B cell (primary cell): ENCODE data around the gene ETV6. TPM values are rescaled to one million over a fixed set of nuclear protein-coding genes. Genes with fewer than 3 reads are reported as not detected.

Source experiments
- ATAC-seq: fragments of 200-7000 bp; cut with Tn5 transposase; one replicate; pipeline ENCODE4 v1.10.0; 2021; ENCODE audit warnings: low read depth, mild to moderate bottlenecking, moderate number of reproducible peaks, moderate library complexity
- CTCF ChIA-PET: fragments of 350-600 bp; sonication (Branson Sonifier 250); formaldehyde crosslinking; loops from one replicate; lab custom pipeline; 2021; ENCODE audit warnings: antibody characterized with exemption, inconsistent platforms; lab: Charles Lee
- POLR2A ChIA-PET: fragments of 350-600 bp; sonication (Branson Sonifier 250); formaldehyde crosslinking; loops from one replicate; lab custom pipeline; 2021; ENCODE audit warnings: antibody characterized with exemption; lab: Charles Lee
- DNase-seq: peaks from one replicate; pipeline ENCODE4 v3.0.0; 2013
- H2AFZ ChIP-seq: 2 replicates; pipeline ENCODE4 v1.6.1; 2012; ENCODE audit warnings: mild to moderate bottlenecking, low read depth, low read length; ENCODE audit not compliant: insufficient read depth, poor library complexity, severe bottlenecking
- H3K27ac ChIP-seq, 2 donors: 1 replicate in 1 of 2; 2 replicates in 1 of 2; pipeline ENCODE4 v1.5.1; 2012 to 2013; ENCODE audit warnings: low read length in 2 of 2, mild to moderate bottlenecking in 2 of 2, moderate library complexity in 1 of 2
- H3K27me3 ChIP-seq, 4 experiments: fragments of 200-600 bp in 1 of 4; sonication (generic) in 1 of 4; replicated peaks in 1 of 4; 1 replicate in 2 of 4; 2 replicates in 2 of 4; pipeline versions ENCODE4 v1.6.1 to v1.7.0; 2013 to 2016; ENCODE audit warnings: low read length in 3 of 4, mild to moderate bottlenecking in 2 of 4, mixed read lengths in 1 of 4, moderate library complexity in 1 of 4; ENCODE audit not compliant: insufficient read depth in 4 of 4, control insufficient read depth in 3 of 4; ENCODE audit errors: control extremely low read depth in 1 of 4
- H3K36me3 ChIP-seq, 2 experiments: replicated peaks in 1 of 2; 1 replicate in 1 of 2; 2 replicates in 1 of 2; pipeline versions ENCODE4 v1.6.1 to v1.7.1; 2013; ENCODE audit warnings: low read length in 1 of 2; ENCODE audit not compliant: insufficient read depth in 2 of 2, control insufficient read depth in 1 of 2; ENCODE audit errors: control extremely low read depth in 1 of 2, extremely low read depth in 1 of 2
- H3K4me1 ChIP-seq, 2 donors: fragments of 200-600 bp in 1 of 2; sonication (generic) in 1 of 2; 1 replicate in 1 of 2; 2 replicates in 1 of 2; pipeline versions ENCODE4 v1.5.1 to v1.6.1; 2013 to 2017; ENCODE audit warnings: low read length in 2 of 2; ENCODE audit not compliant: control insufficient read depth in 2 of 2, insufficient read depth in 2 of 2
- H3K4me2 ChIP-seq: replicated peaks from 2 replicates; pipeline ENCODE3; 2012; ENCODE audit warnings: mild to moderate bottlenecking, low read depth, low read length; ENCODE audit not compliant: poor library complexity, severe bottlenecking
- H3K4me3 ChIP-seq, 5 experiments: fragments of 200-600 bp in 1 of 5; sonication (generic) in 1 of 5; 1 replicate in 3 of 5; 2 replicates in 2 of 5; pipeline versions ENCODE4 v1.5.1 to v1.7.0; 2011 to 2016; ENCODE audit warnings: low read length in 4 of 5, mild to moderate bottlenecking in 4 of 5, low read depth in 2 of 5, control low read depth in 1 of 5, moderate library complexity in 1 of 5; ENCODE audit not compliant: insufficient read depth in 1 of 5; ENCODE audit errors: control extremely low read depth in 1 of 5, extremely low read depth in 1 of 5
- H3K79me2 ChIP-seq: fragments of 200-600 bp; sonication (generic); one replicate; pipeline ENCODE4 v1.6.0; 2016; ENCODE audit warnings: low read length; ENCODE audit not compliant: control insufficient read depth, insufficient read depth
- H3K9ac ChIP-seq: fragments of 200-600 bp; sonication (generic); 2 replicates; pipeline ENCODE4 v1.6.1; 2017; ENCODE audit warnings: mild to moderate bottlenecking, low read length, moderate library complexity
- H3K9me3 ChIP-seq, 3 donors: one replicate each; pipeline versions ENCODE4 v1.6.1 to v1.7.1; 2013; ENCODE audit warnings: low read length in 2 of 3; ENCODE audit not compliant: control insufficient read depth in 2 of 3, insufficient read depth in 1 of 3; ENCODE audit errors: control extremely low read depth in 1 of 3
- H4K20me1 ChIP-seq: 2 replicates; pipeline ENCODE4 v1.6.0; 2012; ENCODE audit warnings: mild to moderate bottlenecking, low read length; ENCODE audit not compliant: insufficient read depth, control insufficient read depth, poor library complexity, severe bottlenecking
- H3K27ac Mint-ChIP-seq: one replicate; pipeline ENCODE4 v1.8.0; 2021; ENCODE audit warnings: mixed read lengths
- H3K27me3 Mint-ChIP-seq: one replicate; pipeline ENCODE4 v1.8.0; 2021; ENCODE audit warnings: mixed read lengths
- H3K4me1 Mint-ChIP-seq: one replicate; pipeline ENCODE4 v1.8.0; 2021; ENCODE audit warnings: mixed read lengths
- H3K4me3 Mint-ChIP-seq: one replicate; pipeline ENCODE4 v1.8.0; 2021; ENCODE audit warnings: mixed read lengths
- H3K9me3 Mint-ChIP-seq: one replicate; pipeline ENCODE4 v1.8.0; 2022; ENCODE audit warnings: mixed read lengths; ENCODE audit not compliant: insufficient read depth
- EZH2 ChIP-seq: IDR thresholded peaks from 2 replicates; pipeline ENCODE4 v1.6.1; 2012; ENCODE audit warnings: borderline replicate concordance, low read depth, mild to moderate bottlenecking, moderate library complexity, low read length; ENCODE audit not compliant: insufficient read depth, poor library complexity, severe bottlenecking
- WGBS: methylation state at CpG from one replicate; pipeline ENCODE4 v1.1.5; 2013; ENCODE audit warnings: missing lambda C conversion rate; ENCODE audit not compliant: insufficient coverage; 5-methylcytosine and 5-hydroxymethylcytosine counted together
- intact Hi-C: fragments of 100-400 bp; cut with micrococcal nuclease; formaldehyde crosslinking; loops from one replicate; pipeline ENCODE4 v1.10.0; 2022
- polyA plus RNA-seq: library from polyadenylated mRNA; depleted of rRNA; stranded (reverse); fragments of >200 nt; gene quantifications from 2 replicates; pipeline ENCODE4 v1.2.3, GENCODE V29; 2012
- total RNA-seq, 2 donors: library from RNA; stranded (reverse); fragments of 120-200 nt in 1 of 2; gene quantifications; 1 replicate in 1 of 2; 2 replicates in 1 of 2; pipeline versions ENCODE4 v1.2.3 to v1.2.4, GENCODE V29; 2013 to 2022
- TF ChIP-seq, protein P1 (sequence below): fragments of 200-600 bp; IDR thresholded peaks from one replicate; pipeline ENCODE4 v1.8.0; 2022; ENCODE audit warnings: antibody characterized with exemption, mild to moderate bottlenecking

The ETV6 gene
- total and polyA plus RNA-seq, 2 donors (not counting 1 experiment from before 2014, with no cell fraction given): 17.4 to 123 TPM

DNA sequence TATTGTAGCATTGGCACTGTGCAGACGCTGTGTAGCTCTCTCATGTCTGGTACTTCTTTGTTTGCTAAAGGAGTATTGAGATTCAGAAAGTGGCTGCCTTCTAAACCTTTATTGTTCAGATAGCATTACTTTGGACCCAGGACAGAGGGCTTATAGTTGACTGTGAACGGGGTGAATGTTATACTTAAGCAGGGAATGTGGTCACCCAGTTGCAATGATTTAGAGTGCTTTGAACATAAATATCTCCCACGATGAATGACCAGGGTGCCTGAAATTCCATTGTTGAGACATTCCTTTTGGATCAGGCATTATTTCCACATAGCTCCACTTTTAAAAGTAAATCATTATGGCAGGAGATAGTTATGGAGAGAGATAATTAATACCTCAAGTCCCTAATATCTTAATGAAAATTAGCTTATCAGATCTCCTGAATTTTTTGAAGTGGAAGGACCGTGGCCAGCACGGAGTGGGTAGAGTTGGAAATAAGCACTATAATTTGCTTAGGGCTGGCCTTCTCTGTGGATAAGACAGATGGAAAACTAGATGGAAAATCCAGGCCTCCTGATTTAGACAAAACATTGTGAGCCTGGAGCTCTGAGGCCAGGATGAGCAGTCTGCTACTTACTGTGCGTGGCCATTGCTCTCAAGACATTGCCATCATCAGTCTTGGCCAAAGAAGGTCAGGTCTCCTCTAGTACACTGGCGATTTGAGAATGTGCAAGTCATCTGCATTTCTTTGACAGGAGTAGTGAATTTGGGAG lies 114.5 kb downstream of the ETV6 start:
- no peaks in the 10 kb centered on the region for H3K27me3 ChIP-seq
- H3K4me3 Mint-ChIP-seq: no peak overlapping the region
- no peak overlapping the region for H3K9ac ChIP-seq
- H3K27me3 Mint-ChIP-seq: no peaks in the 10 kb centered on the region
- H3K27ac ChIP-seq: peak overlapping the region in 1 of 2 donors; percentile 82
- no peak overlapping the region for H3K4me3 ChIP-seq
- peak overlapping the region; percentile 61 for H3K4me2 ChIP-seq
- H3K9me3 Mint-ChIP-seq: no peaks in the 10 kb centered on the region
- H3K9me3 ChIP-seq: no peaks in the 10 kb centered on the region
- ATAC-seq (no peak), DNase-seq (no peak)
- H3K27ac Mint-ChIP-seq: peak overlapping the region; percentile 91
- no peaks in the 10 kb centered on the region for H4K20me1 ChIP-seq
- TF ChIP-seq EZH2: no peak
- TF ChIP-seq, protein P1, sequence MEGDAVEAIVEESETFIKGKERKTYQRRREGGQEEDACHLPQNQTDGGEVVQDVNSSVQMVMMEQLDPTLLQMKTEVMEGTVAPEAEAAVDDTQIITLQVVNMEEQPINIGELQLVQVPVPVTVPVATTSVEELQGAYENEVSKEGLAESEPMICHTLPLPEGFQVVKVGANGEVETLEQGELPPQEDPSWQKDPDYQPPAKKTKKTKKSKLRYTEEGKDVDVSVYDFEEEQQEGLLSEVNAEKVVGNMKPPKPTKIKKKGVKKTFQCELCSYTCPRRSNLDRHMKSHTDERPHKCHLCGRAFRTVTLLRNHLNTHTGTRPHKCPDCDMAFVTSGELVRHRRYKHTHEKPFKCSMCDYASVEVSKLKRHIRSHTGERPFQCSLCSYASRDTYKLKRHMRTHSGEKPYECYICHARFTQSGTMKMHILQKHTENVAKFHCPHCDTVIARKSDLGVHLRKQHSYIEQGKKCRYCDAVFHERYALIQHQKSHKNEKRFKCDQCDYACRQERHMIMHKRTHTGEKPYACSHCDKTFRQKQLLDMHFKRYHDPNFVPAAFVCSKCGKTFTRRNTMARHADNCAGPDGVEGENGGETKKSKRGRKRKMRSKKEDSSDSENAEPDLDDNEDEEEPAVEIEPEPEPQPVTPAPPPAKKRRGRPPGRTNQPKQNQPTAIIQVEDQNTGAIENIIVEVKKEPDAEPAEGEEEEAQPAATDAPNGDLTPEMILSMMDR: no peak
- no peaks in the 10 kb centered on the region for H3K36me3 ChIP-seq
- peaks cover 63 to 68% of the 10 kb centered on the region in 2 donors for H3K4me1 ChIP-seq
- H3K79me2 ChIP-seq: peaks cover 51% of the 10 kb centered on the region
- CTCF ChIA-PET: interaction anchor here (0.6 to 5.6 kb wide), 10 partner anchors 10 to 269 kb away, joined by 3 to 18 read pairs (median 4); no protein-coding TSS in a partner anchor
- WGBS: 100% methylated on average over 4 of the region's 7 CpGs
- H3K4me1 Mint-ChIP-seq: peaks cover 84% of the 10 kb centered on the region
- intact Hi-C loops: loop anchor here (2.0 kb wide), 2 partner anchors 17 to 73 kb away; no protein-coding TSS in a partner anchor
- no peak overlapping the region for H2AFZ ChIP-seq
- POLR2A ChIA-PET: interaction anchor here (0.5 to 1.3 kb wide), 3 partner anchors 18 to 933 kb away, joined by 3 read pairs; no protein-coding TSS in a partner anchor

DNA sequence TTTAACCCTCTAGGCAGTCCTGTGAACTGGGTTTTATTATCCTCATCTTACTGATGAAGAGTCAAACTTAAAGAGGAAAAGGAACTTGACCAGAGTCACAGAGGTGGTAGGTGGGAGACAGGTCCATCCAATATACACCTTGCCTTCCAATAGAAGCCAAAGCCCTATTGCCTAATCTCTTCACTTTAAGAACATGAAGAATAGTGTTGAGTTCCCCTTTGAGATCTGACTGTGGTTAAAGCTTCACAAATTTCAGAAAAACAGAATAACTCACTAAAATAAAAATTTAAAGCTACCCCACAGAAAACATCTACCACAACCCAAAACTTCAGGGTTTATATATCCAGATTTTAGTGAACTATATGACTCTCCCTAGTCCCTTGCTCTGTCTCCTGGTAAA lies 115.4 kb downstream of the ETV6 start:
- Histone ChIP-seq H2AFZ (no peak overlapping the region), H3K4me1 (peaks cover 57 to 63% of the 10 kb centered on the region in 2 donors), H3K4me2 (peak overlapping the region; percentile 51), H4K20me1 (no peaks in the 10 kb centered on the region), H3K9ac (no peak overlapping the region), H3K27ac (peak overlapping the region; percentile 68 to 74), H3K36me3 (no peaks in the 10 kb centered on the region), H3K9me3 (no peaks in the 10 kb centered on the region), H3K79me2 (peaks cover 52% of the 10 kb centered on the region), H3K27me3 (no peaks in the 10 kb centered on the region), H3K4me3 (no peak overlapping the region)
- TF ChIP-seq EZH2: no peak
- TF ChIP-seq, protein P1: no peak
- intact Hi-C loops: loop anchor here (1.0 to 5.0 kb wide), 3 partner anchors 35 to 72 kb away; no protein-coding TSS in a partner anchor
- POLR2A ChIA-PET: interaction anchor here (1.8 to 2.4 kb wide), 2 partner anchors 34 to 115 kb away, joined by 9 to 11 read pairs; partner anchors contain the start of gene ETV6
- Mint-ChIP-seq H3K4me1 (peaks cover 80% of the 10 kb centered on the region), H3K4me3 (peak overlapping the region; percentile 45), H3K9me3 (no peaks in the 10 kb centered on the region), H3K27ac (peak overlapping the region; percentile 91), H3K27me3 (no peaks in the 10 kb centered on the region)
- CTCF ChIA-PET: interaction anchor here (2.2 to 5.6 kb wide), 3 partner anchors 15 to 33 kb away, joined by 6 to 18 read pairs (median 11); no protein-coding TSS in a partner anchor
- ATAC-seq (no peak), DNase-seq (no peak)
